OCI-LY3 (cell line): ENCODE data around the gene GAGE13.
"Not testable (repeated sequence)": the region's sequence is repeated elsewhere in the genome, so short reads cannot be mapped to it uniquely, and the experiment has no call there.

ENCODE experiments used
- EZH2phosphoT487 ChIP-seq: fragments of 200-600 bp; shearing (Covaris generic); IDR thresholded peaks from 2 replicates; pipeline ENCODE4 v1.6.1; 2018; ENCODE audit warnings: antibody characterized with exemption, mixed run types, low read depth
- TF ChIP-seq, protein P1 (sequence below): fragments of 200-600, 300-600 bp; sonication (generic); IDR thresholded peaks from 2 replicates; pipeline ENCODE4 v1.5.1; 2014; ENCODE audit warnings: antibody characterized with exemption, low read length, low read depth

- TF ChIP-seq, protein P1, sequence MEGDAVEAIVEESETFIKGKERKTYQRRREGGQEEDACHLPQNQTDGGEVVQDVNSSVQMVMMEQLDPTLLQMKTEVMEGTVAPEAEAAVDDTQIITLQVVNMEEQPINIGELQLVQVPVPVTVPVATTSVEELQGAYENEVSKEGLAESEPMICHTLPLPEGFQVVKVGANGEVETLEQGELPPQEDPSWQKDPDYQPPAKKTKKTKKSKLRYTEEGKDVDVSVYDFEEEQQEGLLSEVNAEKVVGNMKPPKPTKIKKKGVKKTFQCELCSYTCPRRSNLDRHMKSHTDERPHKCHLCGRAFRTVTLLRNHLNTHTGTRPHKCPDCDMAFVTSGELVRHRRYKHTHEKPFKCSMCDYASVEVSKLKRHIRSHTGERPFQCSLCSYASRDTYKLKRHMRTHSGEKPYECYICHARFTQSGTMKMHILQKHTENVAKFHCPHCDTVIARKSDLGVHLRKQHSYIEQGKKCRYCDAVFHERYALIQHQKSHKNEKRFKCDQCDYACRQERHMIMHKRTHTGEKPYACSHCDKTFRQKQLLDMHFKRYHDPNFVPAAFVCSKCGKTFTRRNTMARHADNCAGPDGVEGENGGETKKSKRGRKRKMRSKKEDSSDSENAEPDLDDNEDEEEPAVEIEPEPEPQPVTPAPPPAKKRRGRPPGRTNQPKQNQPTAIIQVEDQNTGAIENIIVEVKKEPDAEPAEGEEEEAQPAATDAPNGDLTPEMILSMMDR = not testable (repeated sequence)
- TF ChIP-seq EZH2phosphoT487 = not testable (repeated sequence)
Measured at GRCh38 chrX:49345402-49345801, 14.0 kb downstream of the GAGE13 start.
